Breast epithelium (tissue), 3 donors: ENCODE data around the gene SOX1.

Experiments
- POLR2A ChIP-seq: fragments of 450-650 bp; IDR thresholded peaks from one replicate; pipeline ENCODE4 v1.6.1; 2016; ENCODE audit warnings: antibody characterized with exemption, mild to moderate bottlenecking, moderate library complexity
- POLR2AphosphoS5 ChIP-seq, 3 donors: sonication (generic); formaldehyde crosslinking; IDR thresholded peaks; one replicate each; pipeline ENCODE4 v1.6.1; 2017; ENCODE audit warnings: antibody characterized with exemption in 3 of 3
- TF ChIP-seq, protein P1 (sequence below), 3 donors: fragments of 450-650 bp; IDR thresholded peaks; one replicate each; pipeline ENCODE4 v1.5.1; 2016 to 2017; ENCODE audit warnings: antibody characterized with exemption in 3 of 3, mild to moderate bottlenecking in 3 of 3, moderate library complexity in 3 of 3

DNA sequence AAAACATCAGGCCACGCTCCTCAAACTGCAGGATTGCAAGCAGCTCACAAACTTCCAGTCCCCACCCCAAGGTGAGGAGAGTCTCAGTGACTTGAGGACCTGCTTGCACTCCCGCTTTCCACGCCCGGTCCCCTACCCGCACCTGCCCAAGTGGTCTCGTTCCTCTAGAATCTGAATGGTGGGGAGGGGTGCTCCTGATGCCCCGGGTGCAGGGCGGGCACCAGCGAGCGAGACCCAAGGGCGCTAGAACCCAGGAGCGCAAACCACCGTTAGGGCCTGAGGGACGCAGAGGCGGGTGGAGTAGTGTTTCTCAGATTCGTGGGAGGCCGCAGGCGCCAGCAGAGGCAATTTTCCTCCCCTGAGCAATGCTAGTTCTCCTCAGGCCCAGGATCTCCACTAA, 40.3 kb downstream of the SOX1 start:
- TF ChIP-seq, protein P1, sequence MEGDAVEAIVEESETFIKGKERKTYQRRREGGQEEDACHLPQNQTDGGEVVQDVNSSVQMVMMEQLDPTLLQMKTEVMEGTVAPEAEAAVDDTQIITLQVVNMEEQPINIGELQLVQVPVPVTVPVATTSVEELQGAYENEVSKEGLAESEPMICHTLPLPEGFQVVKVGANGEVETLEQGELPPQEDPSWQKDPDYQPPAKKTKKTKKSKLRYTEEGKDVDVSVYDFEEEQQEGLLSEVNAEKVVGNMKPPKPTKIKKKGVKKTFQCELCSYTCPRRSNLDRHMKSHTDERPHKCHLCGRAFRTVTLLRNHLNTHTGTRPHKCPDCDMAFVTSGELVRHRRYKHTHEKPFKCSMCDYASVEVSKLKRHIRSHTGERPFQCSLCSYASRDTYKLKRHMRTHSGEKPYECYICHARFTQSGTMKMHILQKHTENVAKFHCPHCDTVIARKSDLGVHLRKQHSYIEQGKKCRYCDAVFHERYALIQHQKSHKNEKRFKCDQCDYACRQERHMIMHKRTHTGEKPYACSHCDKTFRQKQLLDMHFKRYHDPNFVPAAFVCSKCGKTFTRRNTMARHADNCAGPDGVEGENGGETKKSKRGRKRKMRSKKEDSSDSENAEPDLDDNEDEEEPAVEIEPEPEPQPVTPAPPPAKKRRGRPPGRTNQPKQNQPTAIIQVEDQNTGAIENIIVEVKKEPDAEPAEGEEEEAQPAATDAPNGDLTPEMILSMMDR (IDR thresholded peaks at IDR 0.05): no peak
- no peak for TF ChIP-seq POLR2AphosphoS5 (IDR thresholded peaks at IDR 0.05)
- TF ChIP-seq POLR2A: no peak
